HCT116 (cell line): ENCODE measurements around the gene S1PR1. TPM values are rescaled to one million over a fixed set of nuclear protein-coding genes. Genes with fewer than 3 reads are reported as not detected.

Experiments used
- ATAC-seq: fragments of 200-7000 bp; cut with Tn5 transposase; 2 replicates; pipeline ENCODE4 v1.9.1; 2020; ENCODE audit warnings: mild to moderate bottlenecking, moderate library complexity
- BruUV-seq: library from RNA; stranded (reverse); fragments of 400-500 nt; replicated peaks from 2 replicates; lab custom pipeline; 2021; lab: Mats Ljungman, UMichigan
- CTCF ChIA-PET: fragments of 300-600 bp; sonication (Branson Sonifier 250); formaldehyde crosslinking; loops from one replicate; lab custom pipeline; 2021; ENCODE audit warnings: antibody characterized with exemption; lab: Charles Lee
- POLR2A ChIA-PET: fragments of 300-600, 350-600 bp; sonication (Branson Sonifier 250); formaldehyde crosslinking; loops from one replicate; lab custom pipeline; 2021; ENCODE audit warnings: antibody characterized with exemption; lab: Charles Lee
- RAD21 ChIA-PET, 2 experiments: fragments of 300-600 bp; sonication (Branson Sonifier 250); formaldehyde crosslinking; loops; one replicate each; lab custom pipeline; 2023; ENCODE audit warnings: low total read pairs in 2 of 2; ENCODE audit not compliant: uncharacterized antibody in 2 of 2, unreplicated experiment in 2 of 2, low non-redundant PET in 1 of 2; lab: Charles Lee
- DNase-seq: peaks from one replicate; pipeline ENCODE4 v3.0.0-alpha.2; 2010; ENCODE audit warnings: low read depth, low spot score
- H2AFZ ChIP-seq: fragments of 200-600 bp; shearing (Covaris generic), sonication (generic); 2 replicates; pipeline ENCODE4 v1.6.1; 2017; ENCODE audit warnings: low read depth, mixed run types, mixed read lengths, antibody characterized with exemption, low read length; ENCODE audit not compliant: poor library complexity, severe bottlenecking
- H3K27ac ChIP-seq: 2 replicates; pipeline ENCODE4 v1.5.1; 2012; ENCODE audit warnings: low read depth, low read length
- H3K27me3 ChIP-seq: fragments of 200-600 bp; sonication (generic); 2 replicates; pipeline ENCODE4 v1.6.1; 2016; ENCODE audit warnings: mixed run types, low read length, mixed read lengths; ENCODE audit not compliant: insufficient read depth
- H3K36me3 ChIP-seq, 2 experiments: fragments of 200-500 bp in 1 of 2; fragments of 200-600 bp in 1 of 2; sonication (Bioruptor generic) in 1 of 2; sonication (generic) in 1 of 2; 2 replicates each; pipeline versions ENCODE4 v1.5.1 to v1.6.1; 2014 to 2016; ENCODE audit warnings: low read length in 2 of 2, inconsistent platforms in 1 of 2, mixed read lengths in 1 of 2, mixed run types in 1 of 2; ENCODE audit not compliant: insufficient read depth in 2 of 2, control insufficient read depth in 1 of 2
- H3K4me1 ChIP-seq, 2 experiments: fragments of 200-600 bp in 1 of 2; sonication (generic) in 1 of 2; 2 replicates each; pipeline versions ENCODE4 v1.5.1 to v1.6.1; 2012 to 2017; ENCODE audit warnings: low read length in 2 of 2, inconsistent platforms in 1 of 2, mild to moderate bottlenecking in 1 of 2, mixed read lengths in 1 of 2, mixed run types in 1 of 2, moderate library complexity in 1 of 2; ENCODE audit not compliant: insufficient read depth in 2 of 2, control insufficient read depth in 1 of 2
- H3K4me2 ChIP-seq: fragments of 200-600 bp; sonication (generic); 2 replicates; pipeline ENCODE4 v1.6.1; 2017; ENCODE audit warnings: mixed run types, low read length, mixed read lengths
- H3K4me3 ChIP-seq, 2 experiments: fragments of 200-600 bp in 1 of 2; sonication (generic) in 1 of 2; replicated peaks in 1 of 2; 2 replicates each; pipeline ENCODE4 v1.5.1; 2011 to 2016; ENCODE audit warnings: low read length in 2 of 2, control low read depth in 1 of 2, low read depth in 1 of 2, mild to moderate bottlenecking in 1 of 2, mixed read lengths in 1 of 2, mixed run types in 1 of 2
- H3K79me2 ChIP-seq: fragments of 200-600 bp; sonication (generic); 2 replicates; pipeline ENCODE4 v1.6.1; 2017; ENCODE audit warnings: mild to moderate bottlenecking, mixed run types, low read length, moderate library complexity, mixed read lengths; ENCODE audit not compliant: insufficient read depth
- H3K9ac ChIP-seq: fragments of 200-600 bp; sonication (generic); 2 replicates; pipeline ENCODE4 v1.6.1; 2016; ENCODE audit warnings: low read length, mixed read lengths
- H3K9me2 ChIP-seq: fragments of 200-600 bp; sonication (generic), shearing (Covaris generic); 2 replicates; pipeline ENCODE4 v1.6.1; 2017; ENCODE audit warnings: mixed run types, mild to moderate bottlenecking, moderate library complexity; ENCODE audit not compliant: insufficient read depth
- H3K9me3 ChIP-seq, 2 experiments: fragments of 200-500 bp in 1 of 2; fragments of 200-600 bp in 1 of 2; sonication (Bioruptor generic) in 1 of 2; sonication (generic) in 1 of 2; 2 replicates each; pipeline ENCODE4 v1.6.1; 2014 to 2017; ENCODE audit warnings: low read length in 2 of 2, mixed read lengths in 2 of 2, inconsistent platforms in 1 of 2, low read depth in 1 of 2, mild to moderate bottlenecking in 1 of 2, mixed run types in 1 of 2, moderate library complexity in 1 of 2; ENCODE audit not compliant: control insufficient read depth in 1 of 2, insufficient read depth in 1 of 2
- H4K20me1 ChIP-seq: fragments of 200-600 bp; sonication (generic), shearing (Covaris generic); 2 replicates; pipeline ENCODE4 v1.6.1; 2017; ENCODE audit warnings: mixed run types, mild to moderate bottlenecking, moderate library complexity; ENCODE audit not compliant: insufficient read depth
- ELF1 ChIP-seq: IDR thresholded peaks from 2 replicates; pipeline ENCODE4 v1.6.1; 2012; ENCODE audit warnings: low read depth, borderline replicate concordance
- EZH2phosphoT487 ChIP-seq: fragments of 200-600 bp; IDR thresholded peaks from 2 replicates; pipeline ENCODE4 v1.6.1; 2018; ENCODE audit warnings: antibody characterized with exemption, borderline replicate concordance
- FOSL1 ChIP-seq: IDR thresholded peaks from 2 replicates; pipeline ENCODE4 v1.6.1; 2012; ENCODE audit warnings: low read depth
- SP1 ChIP-seq: IDR thresholded peaks from 2 replicates; pipeline ENCODE4 v1.6.1; 2012; ENCODE audit warnings: low read depth
- SRF ChIP-seq: IDR thresholded peaks from 2 replicates; pipeline ENCODE4 v1.6.1; 2012; ENCODE audit warnings: low read depth
- TCF7L2 ChIP-seq: IDR thresholded peaks from 2 replicates; pipeline ENCODE4 v1.7.0; 2011; ENCODE audit warnings: borderline replicate concordance, inconsistent platforms; ENCODE audit not compliant: insufficient read depth, insufficient read length; ENCODE audit errors: extremely low read depth
- intact Hi-C: fragments of 100-400 bp; cut with micrococcal nuclease; formaldehyde crosslinking; loops from 2 replicates; pipeline ENCODE4 v1.10.0; 2022
- total RNA-seq: library from RNA; stranded (reverse); gene quantifications from one replicate; pipeline ENCODE4 v1.2.1, GENCODE V29; 2021; ENCODE audit not compliant: unreplicated experiment
- TF ChIP-seq, protein P1 (sequence below): IDR thresholded peaks from 2 replicates; pipeline ENCODE4 v1.6.1; 2011; ENCODE audit warnings: mild to moderate bottlenecking, low read length, moderate library complexity; ENCODE audit not compliant: insufficient replicate concordance; ENCODE audit errors: extremely low read depth

S1PR1 gene
- total RNA-seq, 1 experiment from 2014 or later: 0.61 TPM

GRCh38 chr1:101280942-101281654, 44.3 kb downstream of the S1PR1 start:
- no peaks in the 10 kb centered on the region for H4K20me1 ChIP-seq
- H3K27me3 ChIP-seq: peaks cover 9% of the 10 kb centered on the region; the same call in 1 of the 2 replicates
- no peaks in the 10 kb centered on the region for H3K79me2 ChIP-seq
- H3K9me2 ChIP-seq: no peaks in the 10 kb centered on the region
- H3K4me3 ChIP-seq: no peak overlapping the region
- no peaks in the 10 kb centered on the region for H3K9me3 ChIP-seq
- DNase-seq (no peak), ATAC-seq (no peak)
- POLR2A ChIA-PET: no interaction called here
- H3K4me2 ChIP-seq: no peak overlapping the region
- no peaks in the 10 kb centered on the region for H3K4me1 ChIP-seq
- H3K36me3 ChIP-seq: no peaks in the 10 kb centered on the region
- BruUV-seq: no TSS peak
- no peak for TF ChIP-seq FOSL1
- TF ChIP-seq SRF: no peak
- no peak for TF ChIP-seq TCF7L2
- TF ChIP-seq, protein P1, sequence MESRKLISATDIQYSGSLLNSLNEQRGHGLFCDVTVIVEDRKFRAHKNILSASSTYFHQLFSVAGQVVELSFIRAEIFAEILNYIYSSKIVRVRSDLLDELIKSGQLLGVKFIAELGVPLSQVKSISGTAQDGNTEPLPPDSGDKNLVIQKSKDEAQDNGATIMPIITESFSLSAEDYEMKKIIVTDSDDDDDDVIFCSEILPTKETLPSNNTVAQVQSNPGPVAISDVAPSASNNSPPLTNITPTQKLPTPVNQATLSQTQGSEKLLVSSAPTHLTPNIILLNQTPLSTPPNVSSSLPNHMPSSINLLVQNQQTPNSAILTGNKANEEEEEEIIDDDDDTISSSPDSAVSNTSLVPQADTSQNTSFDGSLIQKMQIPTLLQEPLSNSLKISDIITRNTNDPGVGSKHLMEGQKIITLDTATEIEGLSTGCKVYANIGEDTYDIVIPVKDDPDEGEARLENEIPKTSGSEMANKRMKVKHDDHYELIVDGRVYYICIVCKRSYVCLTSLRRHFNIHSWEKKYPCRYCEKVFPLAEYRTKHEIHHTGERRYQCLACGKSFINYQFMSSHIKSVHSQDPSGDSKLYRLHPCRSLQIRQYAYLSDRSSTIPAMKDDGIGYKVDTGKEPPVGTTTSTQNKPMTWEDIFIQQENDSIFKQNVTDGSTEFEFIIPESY: no peak
- no peak for TF ChIP-seq EZH2phosphoT487
- no peak for TF ChIP-seq ELF1
- TF ChIP-seq SP1: no peak
- no peak overlapping the region for H3K9ac ChIP-seq
- H3K27ac ChIP-seq: no peak overlapping the region
- CTCF ChIA-PET: interaction anchor here (2.6 kb wide), 1 partner anchor 8 kb away, joined by 11 read pairs; no protein-coding TSS in a partner anchor
- no peak overlapping the region for H2AFZ ChIP-seq
- intact Hi-C loops: loop anchor here (10.0 kb wide), 1 partner anchor 256 kb away; the partner anchor contains the start of gene DPH5
- RAD21 ChIA-PET: no interaction called here
